ENCODE measurements around the gene MBP.

MBP gene

DNA sequence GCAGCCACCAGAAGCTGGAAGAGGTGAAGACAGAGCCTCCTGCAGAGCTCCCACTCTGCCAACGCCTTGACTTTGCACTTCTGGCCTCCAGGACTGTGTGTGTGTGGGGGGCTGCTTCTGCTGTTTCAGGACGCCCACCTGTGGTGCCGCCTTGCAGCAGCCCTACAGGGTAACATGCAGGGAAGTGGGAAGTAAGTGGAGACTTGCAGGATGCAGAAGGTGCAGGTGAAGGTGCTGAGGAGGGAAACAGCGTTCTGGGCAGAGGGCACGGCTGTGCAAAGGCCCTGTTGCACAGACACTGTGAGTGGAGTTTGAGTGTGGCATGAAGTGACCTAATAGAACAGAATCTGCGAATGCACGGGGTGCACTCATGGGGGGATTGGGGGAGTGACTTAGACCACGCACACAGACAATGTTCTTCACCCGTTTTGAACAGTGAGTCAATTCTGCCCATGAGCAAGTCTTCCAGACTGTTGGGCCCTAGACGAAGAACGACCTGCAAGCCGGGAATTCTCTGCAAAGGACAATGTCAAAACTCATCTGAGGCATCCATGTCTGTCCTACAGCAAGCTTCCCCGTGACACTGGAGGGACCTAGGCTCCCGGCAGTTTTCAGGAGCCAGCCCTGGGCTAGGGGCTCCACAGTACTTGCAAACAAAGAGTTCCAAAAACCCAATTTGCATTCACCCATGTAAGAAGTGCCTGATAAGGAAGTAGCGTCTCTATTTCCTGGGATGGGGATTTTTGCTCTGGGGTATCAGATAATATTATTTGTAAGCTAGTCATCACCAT lies 19.0 kb downstream of the MBP start:
- no peak overlapping the region for H3K4me3 Mint-ChIP-seq
- H3K4me1 Mint-ChIP-seq = peaks cover 30% of the 10 kb centered on the region
- H3K27ac Mint-ChIP-seq = no peak overlapping the region
- peaks cover 6% of the 10 kb centered on the region for H3K9me3 Mint-ChIP-seq
- H3K27me3 Mint-ChIP-seq (ENCODE audit: low read depth, poor library complexity) = peaks cover 9% of the 10 kb centered on the region
- no peaks in the 10 kb centered on the region for H3K36me3 Mint-ChIP-seq (ENCODE audit: low read depth)
- DNase-seq = no peak
- TF ChIP-seq CTCF (IDR thresholded peaks at IDR 0.05) = no peak

DNA sequence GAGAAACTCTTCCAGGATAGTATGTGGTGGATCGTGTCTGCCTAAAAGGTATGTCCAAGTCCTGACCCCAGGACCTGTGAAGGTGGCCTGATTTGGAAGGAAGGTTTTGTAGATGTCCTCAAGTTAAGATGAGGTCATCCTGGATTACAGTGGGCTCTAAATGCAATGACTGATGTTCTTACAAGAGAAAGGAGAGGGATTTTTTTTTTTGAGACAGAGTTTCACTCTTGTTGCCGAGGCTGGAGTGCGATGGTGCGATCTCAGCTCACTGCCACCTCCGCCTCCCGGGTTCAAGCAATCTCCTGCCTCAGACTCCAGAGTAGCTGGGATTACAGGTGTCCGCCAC lies 19.9 kb downstream of the MBP start:
- Mint-ChIP-seq H3K36me3 (ENCODE audit: low read depth) (no peaks in the 10 kb centered on the region), H3K27ac (no peak overlapping the region), H3K4me1 (peaks cover 37% of the 10 kb centered on the region), H3K9me3 (peaks cover 4% of the 10 kb centered on the region), H3K27me3 (ENCODE audit: low read depth, poor library complexity) (peaks cover 12% of the 10 kb centered on the region), H3K4me3 (no peak overlapping the region)
- no peak for TF ChIP-seq CTCF (IDR thresholded peaks at IDR 0.05)
- no peak for DNase-seq

GRCh38 chr18:77111951-77112746 lies 20.4 kb downstream of the MBP start:
- Mint-ChIP-seq H3K27ac (no peak overlapping the region), H3K4me3 (no peak overlapping the region), H3K4me1 (peaks cover 43% of the 10 kb centered on the region), H3K27me3 (ENCODE audit: low read depth, poor library complexity) (peaks cover 15% of the 10 kb centered on the region), H3K36me3 (ENCODE audit: low read depth) (no peaks in the 10 kb centered on the region), H3K9me3 (no peaks in the 10 kb centered on the region)
- no peak for TF ChIP-seq CTCF (IDR thresholded peaks at IDR 0.05)
- no peak for DNase-seq

DNA sequence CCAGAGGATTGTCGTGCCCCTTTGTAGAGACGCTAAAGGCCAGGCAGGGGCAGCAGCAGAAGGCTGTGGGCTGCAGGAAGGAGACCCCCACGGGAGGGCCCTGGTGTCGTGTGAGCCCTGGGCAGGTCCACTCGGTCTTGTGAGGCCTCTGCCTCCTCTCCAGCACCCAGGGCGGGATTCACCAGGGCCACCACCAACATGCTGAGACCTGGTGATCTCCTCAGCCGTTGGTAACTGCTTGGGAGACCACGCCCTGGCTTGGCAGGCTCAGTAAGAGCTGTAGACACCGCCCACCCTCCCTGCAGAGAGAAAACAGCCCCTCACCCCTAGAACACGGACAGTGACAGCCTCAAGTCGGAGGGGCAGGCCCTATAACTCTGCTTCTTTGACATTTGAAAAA lies 21.1 kb downstream of the MBP start:
- Mint-ChIP-seq H3K4me1 (peaks cover 50% of the 10 kb centered on the region), H3K27me3 (ENCODE audit: low read depth, poor library complexity) (peaks cover 16% of the 10 kb centered on the region), H3K9me3 (no peaks in the 10 kb centered on the region), H3K27ac (no peak overlapping the region), H3K36me3 (ENCODE audit: low read depth) (no peaks in the 10 kb centered on the region), H3K4me3 (no peak overlapping the region)
- DNase-seq = no peak
- no peak for TF ChIP-seq CTCF (IDR thresholded peaks at IDR 0.05)

DNA sequence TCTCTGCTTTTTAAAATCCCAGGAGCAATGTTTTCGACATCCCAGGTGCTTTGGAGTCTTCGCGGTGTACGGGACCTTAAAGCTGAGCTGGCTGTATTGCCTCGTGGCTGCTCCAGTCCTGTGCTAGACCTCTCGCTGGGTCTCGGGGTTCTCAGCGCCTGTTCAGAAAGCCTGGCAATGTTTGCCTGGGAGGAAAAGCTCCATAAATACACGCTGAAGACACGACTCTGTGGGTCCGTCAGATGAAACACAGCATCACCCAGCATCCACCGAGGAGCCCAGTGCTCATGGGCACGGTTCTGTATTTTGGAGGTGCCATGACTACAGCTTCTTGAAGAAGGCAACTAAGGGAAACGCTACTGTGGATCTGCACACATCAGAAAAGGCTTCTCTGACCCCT lies 21.6 kb downstream of the MBP start:
- Mint-ChIP-seq H3K4me1 (peaks cover 55% of the 10 kb centered on the region), H3K36me3 (ENCODE audit: low read depth) (no peaks in the 10 kb centered on the region), H3K9me3 (no peaks in the 10 kb centered on the region), H3K27ac (peak overlapping the region; percentile 42), H3K4me3 (no peak overlapping the region), H3K27me3 (ENCODE audit: low read depth, poor library complexity) (peaks cover 16% of the 10 kb centered on the region)
- DNase-seq = no peak
- TF ChIP-seq CTCF (IDR thresholded peaks at IDR 0.05) = no peak
